GM21619 (cell line): ENCODE measurements around the gene NODAL.

Experiments
- ATAC-seq: cut with Tn5 transposase; IDR thresholded peaks from one replicate; pipeline ENCODE4 v1.9.1; 2021; ENCODE audit not compliant: unreplicated experiment

Gene NODAL

DNA sequence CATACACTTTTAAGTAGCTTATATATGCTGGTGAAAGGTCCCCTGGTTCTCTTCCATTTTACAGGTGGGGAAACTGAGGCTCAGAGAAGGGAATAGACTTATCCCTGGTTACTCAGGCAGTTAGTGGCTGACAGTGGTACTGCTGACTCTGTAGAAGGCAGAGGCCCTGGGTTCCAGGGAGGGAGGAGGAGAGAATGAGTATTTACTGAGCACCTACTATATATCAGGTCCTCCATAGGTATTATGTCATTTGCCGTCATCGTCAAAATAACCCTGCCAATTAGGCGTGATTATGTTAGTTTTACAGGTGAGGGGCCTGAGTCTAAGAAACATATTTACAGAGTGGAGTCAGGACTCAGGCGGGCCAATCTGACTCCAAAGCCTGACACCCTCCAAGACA, 23.8 kb upstream of the NODAL start:
- ATAC-seq: no peak

DNA sequence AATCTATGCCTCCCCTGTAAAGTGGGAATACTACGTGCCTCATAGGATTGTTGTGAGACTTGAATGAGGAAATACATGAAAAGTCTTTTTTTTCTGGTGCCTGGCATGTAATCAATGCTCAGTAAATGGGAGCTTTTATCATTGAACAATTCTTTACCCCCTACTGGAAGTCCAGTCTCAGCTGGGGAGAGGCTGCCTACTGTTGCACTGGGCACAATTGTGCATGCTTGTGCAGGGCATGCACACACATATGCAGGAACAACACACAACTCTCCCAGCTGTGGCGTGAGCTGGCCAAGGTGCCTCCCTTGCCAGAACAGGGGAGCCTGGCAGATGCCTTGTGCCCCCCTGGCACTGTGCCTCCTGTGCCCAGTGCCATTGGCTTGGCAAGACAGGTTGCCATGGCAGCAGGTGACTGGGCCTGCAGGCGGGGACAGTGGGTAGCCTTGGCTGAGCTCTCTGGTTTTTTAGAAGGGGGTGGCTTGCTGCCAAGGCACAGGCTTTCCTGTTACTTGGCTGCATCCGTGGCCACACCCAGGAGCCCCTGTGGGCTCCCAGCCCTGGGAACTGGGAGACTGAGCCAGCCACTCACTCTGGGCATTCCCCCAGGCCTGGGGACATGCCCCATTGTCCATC, 21.0 kb upstream of the NODAL start:
- ATAC-seq: no peak

DNA sequence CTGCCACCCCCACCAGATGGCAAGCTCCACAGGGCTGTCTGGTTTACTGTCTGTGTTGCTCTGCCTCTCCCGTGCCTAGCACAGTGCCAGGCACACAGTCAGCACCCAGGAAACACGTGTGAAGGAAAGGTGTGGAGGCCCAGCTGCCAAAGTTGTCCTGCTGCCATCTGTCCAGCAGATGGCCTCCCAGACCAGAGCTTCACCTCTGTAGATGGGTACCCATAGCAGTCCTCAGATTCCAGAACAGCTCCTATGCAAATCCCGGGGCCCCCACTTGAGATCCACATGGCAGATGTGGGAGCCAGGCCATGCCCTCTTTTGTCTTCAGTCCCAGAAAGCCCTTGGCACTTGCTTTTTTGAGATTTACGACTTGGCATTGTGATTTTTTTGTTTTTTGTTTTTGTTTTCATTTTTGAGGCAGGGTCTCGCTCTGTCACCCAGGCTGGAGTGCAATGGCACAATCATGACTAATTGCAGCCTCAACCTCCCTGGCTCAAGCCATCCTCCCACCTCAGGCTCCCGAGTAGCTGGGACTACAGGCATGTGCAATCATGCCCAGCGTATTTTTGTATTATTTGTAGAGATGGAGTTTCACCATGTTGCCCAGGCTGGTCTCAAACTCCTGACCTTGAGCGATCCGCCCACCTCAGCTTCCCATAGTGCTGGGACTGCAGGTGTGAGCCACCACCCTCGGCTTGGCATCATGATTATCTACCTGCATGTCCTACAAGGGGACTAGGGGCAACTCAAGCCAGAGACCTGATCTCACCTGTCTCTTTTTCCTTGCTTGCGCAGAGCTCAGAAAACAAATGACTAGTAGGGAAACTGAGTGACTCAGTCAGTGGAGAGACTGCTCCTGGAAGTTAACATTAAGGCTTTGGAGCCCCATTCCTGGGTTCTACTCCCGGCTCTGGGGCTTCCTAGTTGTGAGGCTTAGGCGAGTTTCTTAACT, 20.2 kb upstream of the NODAL start:
- ATAC-seq: no peak

DNA sequence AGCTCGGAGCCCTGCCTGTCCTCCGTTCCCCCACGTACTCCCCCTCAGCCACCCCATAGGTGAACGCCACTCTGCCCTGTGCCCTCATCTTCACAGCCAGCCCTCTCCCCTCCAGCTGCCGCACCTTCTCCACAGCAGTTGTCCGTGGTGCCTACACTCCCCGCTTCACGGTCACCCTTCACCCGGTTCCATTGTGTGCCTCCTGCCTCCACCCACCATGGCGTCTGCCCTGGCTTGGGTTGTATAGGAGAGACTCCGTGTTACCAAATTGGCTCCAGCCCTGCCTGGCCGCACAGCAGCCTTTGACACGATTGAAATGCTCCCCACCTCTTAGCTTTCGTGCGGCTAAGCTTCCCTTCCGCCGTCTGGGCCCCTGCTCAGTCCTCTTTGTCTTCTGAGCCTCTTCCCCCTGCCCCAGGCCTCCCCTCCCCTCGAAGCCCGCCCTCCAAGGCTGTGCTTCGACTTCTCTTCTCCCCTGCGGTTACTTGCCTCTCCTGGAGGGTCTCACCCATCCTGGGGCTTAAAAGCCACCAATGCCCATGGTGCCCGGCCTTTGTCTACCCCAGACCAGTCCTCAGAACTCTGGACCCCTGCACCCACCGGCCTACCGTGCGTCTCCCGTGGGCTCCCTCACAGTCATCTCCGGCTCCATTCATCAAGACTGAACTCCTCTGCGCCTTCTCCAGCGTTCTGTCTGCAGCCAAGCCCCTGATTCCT, 18.5 kb upstream of the NODAL start:
- no peak for ATAC-seq

DNA sequence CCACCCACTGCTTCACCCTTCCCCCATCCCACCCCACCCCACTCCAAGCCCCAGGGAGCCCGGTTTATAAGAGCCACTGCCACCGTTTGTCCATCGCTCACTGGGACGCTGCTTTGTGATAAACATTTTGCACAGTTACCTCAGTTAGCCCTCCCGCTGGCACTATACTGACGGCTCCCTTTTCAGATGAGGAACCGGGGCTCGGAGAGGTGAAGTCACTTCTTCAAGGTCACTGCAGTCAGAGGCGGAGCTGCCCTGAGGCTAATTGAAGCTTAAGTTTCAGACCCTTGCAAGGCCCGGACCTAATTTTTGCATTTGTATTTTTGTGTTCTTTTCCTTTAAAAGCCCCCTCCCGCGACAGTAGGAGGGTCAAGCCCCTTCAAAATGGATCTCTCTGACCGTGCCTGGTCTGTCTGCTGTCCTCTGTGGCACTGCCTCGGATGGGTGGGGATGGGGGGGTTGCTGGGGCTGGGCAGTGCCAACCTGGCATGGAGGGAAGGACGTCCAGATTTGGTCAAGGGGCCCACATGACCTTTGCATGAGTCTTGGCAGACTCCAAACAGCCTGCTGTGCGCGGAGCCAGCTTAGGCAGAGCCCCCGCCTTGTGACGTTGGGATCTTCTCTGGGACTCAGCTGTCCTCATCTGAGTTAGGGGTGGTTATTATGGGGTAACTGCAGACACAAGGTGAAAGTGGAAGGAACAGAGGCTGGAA, 17.7 kb upstream of the NODAL start:
- ATAC-seq: no peak

DNA sequence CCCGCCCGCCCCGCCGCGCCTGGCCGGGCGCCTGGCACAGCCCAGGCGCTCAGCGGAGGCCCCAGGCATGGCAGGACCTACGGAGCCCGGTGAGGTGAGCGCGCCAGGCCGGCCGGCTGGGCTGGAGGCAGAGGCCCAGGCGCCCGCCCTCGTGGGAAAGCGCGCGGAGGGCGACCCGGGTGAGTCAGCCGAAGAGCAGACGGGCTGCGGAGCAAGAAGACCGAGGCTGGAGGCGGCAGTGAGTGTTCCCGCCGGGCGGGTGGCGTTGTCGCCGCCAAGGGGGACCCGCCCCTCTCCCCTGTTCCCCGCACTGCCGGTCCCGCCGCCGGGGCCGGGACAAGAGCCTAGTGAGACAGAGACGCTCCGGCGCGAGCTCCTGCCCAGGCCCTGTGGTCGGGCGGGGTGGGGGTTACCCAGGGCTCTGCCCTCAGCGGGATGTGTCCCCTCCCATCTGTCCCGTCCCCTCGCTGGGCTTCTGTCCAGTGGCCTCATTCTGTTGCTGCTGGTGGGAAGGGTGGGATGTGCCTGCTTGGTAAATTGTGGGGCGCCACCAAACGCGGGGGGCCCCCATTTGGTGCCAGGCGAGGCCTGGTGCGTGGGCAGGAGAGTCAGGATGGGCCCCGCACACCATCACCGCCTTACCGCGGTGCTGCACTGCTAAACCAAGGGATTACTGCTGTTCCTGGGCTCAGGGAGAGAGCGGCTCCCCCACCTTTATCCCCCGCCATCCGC, 17.0 kb upstream of the NODAL start:
- ATAC-seq: no peak

DNA sequence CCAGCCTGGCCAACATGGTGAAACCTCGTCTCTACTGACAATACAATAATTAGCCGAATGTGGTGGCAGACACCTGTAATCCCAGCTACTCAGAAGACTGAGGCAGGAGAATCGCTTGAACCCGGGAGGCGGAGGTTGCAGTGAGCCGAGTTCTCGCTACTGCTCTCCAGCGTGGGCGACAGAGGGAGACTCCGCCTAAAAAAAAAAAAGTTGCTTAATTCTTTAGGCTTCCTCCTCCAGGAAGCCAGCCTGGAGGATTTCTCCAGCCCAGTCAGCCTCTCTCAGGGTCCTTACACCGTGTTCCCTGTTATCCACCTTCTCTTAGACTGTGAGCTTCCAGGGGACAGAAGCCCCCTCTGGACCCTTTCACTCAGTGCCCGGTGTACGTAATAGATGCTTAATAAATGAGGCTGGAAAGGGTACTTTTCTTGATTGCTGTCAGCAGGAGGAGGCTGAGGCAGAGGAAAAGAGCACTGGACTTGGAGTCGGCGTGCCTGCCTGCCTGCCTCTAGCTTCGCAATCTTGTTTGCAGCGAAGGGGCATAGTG, 16.4 kb upstream of the NODAL start:
- no peak for ATAC-seq

DNA sequence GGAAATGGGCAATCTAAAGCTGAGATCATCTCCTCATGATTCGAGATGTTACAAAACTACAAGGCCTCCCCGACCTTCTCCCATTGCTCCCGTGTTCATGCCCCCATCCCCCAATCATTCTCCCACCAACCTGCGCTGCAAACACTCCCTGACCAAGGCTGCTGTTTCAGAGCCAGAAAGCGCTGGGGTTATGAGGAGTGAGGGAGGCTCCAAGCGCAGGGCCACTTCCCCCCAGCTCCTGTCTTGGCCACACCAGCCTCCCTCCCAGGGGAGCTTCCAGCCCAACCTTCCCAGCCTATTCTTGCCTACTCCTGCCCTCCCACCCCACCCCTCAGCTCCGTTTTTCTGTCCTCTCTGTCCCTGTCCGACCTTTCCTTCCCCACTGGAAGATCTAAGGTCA, 14.7 kb upstream of the NODAL start:
- ATAC-seq: no peak

DNA sequence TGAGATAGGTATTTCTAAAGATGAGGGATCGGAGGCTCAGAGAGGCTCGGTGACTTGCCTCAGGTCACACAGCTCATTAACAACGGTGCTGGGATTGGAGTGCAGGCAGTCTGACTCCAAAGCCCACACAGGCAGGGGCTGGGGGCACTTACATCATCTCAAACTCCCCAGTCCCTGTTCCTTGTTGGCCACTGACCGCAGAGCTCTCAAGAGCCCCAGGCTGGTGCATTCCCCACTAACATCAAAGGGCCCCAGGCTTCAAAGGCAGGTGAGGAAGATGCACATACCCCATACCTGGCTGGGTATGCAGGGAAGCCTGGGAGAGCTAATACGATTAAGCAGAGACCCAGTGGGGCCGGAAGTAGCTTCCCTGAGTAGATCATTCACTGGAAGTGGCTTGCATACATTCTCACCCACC, 13.7 kb upstream of the NODAL start:
- no peak for ATAC-seq

DNA sequence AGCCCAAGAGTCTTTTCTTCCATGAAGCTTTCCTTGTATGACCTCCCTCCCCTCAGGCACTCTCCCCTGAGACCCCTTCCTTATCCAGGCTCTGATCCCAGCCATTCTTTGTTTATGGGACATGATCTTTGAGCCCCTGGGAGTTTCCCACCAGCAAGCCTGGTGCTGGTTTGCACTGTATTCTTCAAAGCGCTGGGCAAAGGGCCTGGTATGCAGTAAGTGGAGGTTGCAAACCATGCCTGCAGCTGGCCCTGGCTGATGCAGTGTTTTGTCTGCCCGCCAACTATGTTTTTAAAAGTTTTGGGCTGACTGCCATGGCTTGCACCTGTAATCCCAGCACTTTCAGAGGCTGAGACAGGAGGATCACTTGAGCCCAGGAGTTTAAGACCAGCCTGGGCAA, 6.8 kb upstream of the NODAL start:
- ATAC-seq: no peak

DNA sequence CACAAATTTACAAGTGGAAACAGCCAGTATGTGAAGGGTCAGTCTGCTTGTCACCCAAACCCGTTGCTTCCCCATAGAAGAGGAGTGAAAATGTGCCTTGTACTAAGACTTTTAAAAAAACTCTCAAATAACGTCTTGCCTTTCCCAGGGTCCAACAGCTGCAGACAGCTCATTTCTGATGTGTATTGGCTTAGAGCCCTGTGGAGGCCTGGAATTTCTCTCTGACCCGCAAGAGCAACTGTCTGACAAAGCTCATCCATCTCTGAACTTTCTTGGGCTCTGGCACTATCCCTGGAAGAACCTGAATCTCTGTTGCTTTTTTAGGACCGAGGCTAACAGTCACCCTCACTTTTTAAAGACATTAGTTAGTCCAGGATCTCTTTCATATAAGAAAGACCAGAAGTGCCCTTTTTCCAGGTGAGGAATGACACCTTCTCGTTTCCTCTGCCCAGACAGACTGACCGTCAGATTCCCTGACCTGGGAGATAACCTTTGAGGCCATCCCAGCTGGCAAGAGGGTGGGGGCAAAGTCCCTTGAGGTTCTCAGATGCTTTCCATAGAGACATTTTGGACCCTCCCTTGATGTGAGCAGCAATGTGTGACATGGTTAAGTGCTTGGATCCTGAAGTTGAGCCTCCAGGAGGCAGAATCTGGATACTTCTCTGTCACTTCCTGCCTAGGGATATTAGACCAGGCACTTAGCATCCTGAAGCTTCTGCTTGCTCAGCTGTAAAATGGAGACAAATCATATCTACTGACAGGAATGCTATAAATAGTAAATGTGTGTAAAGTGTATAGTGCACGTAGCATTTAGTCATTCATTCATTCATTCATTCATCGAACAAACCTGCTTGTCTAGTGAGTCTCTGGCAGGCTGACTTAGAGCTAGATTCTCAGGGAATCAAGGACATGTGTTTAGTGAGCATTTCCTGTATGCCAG, 4.5 kb upstream of the NODAL start:
- no peak for ATAC-seq

DNA sequence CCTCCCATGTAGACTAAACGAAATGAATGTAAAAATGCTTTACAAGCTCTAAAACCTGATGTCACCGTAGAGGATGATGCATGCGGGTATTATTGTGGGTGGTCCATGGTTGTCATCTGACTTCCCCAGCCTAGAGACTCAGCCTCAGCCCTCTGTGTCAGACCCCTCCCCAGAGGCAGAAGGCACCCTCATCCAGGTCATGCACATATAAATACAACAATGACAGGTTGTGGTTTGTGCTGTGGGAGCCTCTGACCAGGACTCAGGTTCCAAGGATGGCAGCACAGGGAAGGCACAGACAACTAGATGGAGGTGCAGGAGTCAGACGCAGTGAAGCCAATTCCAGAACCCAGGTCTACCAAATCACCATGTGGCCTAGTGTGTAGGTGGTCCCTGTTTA, 3.3 kb upstream of the NODAL start:
- ATAC-seq: no peak

DNA sequence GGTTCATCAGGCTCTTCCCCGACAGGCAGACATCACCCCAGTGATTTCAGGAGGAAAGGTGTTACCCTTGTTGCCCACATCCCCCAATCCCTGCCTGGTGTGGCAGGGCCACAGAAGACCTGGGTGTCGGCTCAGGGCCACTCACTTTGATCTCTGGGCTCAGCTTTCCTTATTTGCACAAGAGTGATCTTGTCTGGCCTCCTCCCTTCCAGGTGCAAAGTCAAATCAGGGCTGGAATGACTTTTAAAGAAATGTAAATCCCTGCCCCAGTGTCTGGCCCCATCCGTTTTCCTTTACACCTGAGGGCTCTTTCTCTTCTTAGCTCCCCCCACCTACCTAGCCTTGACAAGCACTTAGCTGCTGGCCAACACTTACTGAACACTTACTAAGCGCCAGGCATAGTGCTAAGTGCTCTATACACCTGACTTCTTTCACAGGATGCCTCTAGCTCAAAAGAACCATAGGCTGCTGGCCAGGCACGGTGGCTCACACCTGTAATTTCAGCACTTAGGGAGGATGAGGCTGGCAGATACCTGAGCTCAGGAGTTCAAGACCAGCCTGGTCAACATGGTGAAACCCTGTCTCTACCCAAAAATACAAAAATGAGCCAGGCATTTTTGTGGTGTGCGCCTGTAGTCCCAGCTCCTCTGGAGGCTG, 979 bp upstream of the NODAL start:
- no peak for ATAC-seq

DNA sequence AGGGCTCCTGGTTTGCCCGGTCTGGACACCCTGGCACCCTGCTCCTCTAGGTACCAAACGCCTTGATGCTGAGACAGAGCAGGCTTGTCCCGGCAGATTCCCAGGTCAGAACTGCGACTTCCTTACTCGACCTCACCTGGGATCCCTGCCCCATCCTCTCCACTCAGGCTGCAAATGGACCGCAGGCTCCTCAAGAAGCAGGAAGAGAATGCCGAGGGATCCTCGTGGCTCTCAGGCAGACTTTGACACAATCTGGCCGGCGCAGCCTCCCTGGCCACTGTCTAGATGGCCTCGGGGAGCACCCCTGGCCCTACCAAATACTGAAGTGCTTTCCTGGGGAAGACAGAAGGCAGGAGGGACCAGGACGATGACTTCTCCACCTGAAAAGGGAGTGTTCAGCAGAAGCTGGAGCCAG, 421 bp upstream of the NODAL start:
- no peak for ATAC-seq

DNA sequence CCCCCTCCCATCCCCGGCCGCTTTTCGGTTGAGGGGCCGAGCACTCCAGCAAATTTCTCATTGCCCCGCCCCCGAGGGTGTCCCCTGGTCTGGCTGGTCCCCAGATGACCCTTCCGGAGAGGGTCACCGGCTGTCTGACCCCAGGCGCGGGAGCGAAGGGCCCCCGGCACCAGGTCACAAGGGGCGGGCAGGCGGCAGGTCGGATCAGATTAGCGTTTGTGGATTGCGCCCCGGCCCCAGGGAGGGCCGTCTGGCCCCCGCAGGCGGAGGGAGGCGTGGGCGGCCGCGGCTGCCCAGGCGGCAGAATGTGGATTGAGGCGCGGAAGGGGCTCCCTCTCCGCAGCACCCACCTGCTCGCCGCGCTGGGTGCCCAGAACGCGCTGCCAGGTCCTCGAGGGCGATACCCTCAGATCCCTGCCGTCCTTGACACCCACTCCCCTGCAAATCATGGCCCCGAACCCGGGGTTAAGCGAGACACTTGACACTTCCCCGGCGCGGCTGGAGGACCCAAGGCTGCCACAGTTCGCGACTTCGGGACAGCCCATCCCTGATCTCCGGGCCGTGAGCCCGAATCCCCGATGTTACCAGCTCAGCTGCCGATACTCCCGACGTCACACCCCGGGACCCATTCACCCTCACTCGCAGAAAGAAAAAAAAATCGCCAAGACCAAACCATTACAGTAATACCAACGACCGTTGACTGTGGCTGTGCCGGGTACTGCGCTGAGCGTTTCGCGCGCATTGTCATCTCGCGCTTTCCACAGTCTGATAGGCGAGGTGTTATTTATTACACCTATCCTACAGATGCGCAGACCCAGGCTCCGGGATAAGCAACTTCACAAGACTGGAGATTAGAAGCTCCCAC, 953 bp downstream of the NODAL start:
- ATAC-seq: no peak

DNA sequence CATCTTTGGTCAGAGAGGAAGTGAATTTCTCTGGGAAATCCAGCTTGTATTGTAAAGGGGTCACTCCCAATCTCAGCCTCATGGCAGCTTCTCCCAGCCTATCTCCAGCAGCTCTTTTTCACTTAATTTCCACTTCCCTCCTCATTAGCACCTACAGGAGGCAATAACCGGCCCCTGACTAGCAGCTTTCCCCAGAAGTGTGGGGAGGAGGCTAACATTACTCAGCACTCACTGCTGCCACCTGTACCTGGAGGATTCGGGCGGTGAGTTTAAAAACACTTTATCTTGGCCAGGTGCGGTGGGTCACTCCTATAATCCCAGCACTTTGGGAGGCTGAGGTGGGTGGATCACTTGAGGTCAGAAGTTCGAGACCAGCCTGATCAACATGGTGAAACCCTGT, 3.8 kb downstream of the NODAL start:
- no peak for ATAC-seq

DNA sequence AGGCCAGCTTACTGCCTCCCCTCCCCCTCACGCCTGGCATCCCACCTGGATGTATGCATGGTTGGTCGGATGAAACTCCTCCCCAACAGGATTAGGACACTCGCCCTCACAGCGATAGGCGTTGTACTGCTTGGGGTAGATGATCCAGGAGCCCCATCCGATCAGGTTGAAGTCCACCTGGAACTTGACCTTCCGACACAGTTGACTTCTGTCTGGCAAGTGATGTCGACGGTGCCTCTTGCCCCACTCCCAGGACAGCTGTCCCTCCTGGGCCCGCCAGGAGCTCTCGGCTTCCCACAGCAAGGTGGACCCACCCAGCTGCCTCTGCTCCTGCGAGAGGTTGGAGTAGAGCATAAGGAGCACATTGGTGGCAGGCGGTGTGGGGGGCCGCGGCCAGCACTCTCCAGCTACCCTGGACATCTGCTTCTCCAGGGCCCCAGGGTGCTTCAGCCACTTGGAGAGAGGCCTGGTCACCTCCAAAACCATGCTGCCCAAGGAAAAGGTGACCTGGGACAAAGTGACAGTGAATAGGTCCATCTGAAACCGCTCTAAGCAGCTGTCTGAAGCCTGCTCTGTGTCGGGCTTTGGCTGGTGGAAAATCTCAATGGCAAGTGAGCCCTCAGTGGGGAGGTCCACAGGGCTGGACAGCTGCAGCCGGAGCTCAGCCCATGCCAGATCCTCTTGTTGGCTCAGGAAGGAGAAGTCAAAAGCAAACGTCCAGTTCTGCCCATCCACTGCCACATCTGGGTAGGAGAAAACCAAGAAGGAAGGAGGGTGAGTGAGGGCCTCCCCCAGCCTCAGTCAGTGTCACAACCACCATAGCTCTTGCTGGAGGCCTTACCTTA, 6.0 kb downstream of the NODAL start:
- no peak for ATAC-seq
